GM12878 (cell line): Measurements from ENCODE around the gene EVC. TPM values are rescaled to one million over a fixed set of nuclear protein-coding genes. Genes with fewer than 3 reads are reported as not detected.

Source experiments
- ATAC-seq: fragments of 200-7000 bp; cut with Tn5 transposase; 3 replicates; pipeline ENCODE4 v1.9.1; 2020; ENCODE audit warnings: mild to moderate bottlenecking, moderate library complexity
- BruUV-seq: library from RNA; stranded (reverse); fragments of 400-500 nt; replicated peaks from 2 replicates; lab custom pipeline; 2021; lab: Mats Ljungman, UMichigan
- CTCF ChIA-PET: fragments of 300-600 bp; sonication (Branson Sonifier 250); formaldehyde crosslinking; extraction: SDS; loops from one replicate; lab custom pipeline; 2021; ENCODE audit warnings: inconsistent platforms; lab: Yijun Ruan, JAX
- POLR2A ChIA-PET: fragments of 350-600 bp; formaldehyde crosslinking; extraction: SDS; loops from one replicate; lab custom pipeline; 2021; ENCODE audit warnings: inconsistent platforms; lab: Charles Lee
- RAD21 ChIA-PET: fragments of 300-600 bp; sonication (Branson Sonifier 250); formaldehyde crosslinking; loops from one replicate; lab custom pipeline; 2023; ENCODE audit warnings: antibody characterized with exemption; ENCODE audit not compliant: unreplicated experiment; lab: Charles Lee
- SMC1A ChIA-PET: fragments of 300-600 bp; sonication (Branson Sonifier 250); formaldehyde crosslinking; loops from one replicate; lab custom pipeline; 2023; ENCODE audit not compliant: unreplicated experiment, uncharacterized antibody; lab: Charles Lee
- DNase-seq: peaks from one replicate; pipeline ENCODE4 v3.0.0-alpha.2; 2011; ENCODE audit warnings: low read depth, low spot score
- FAIRE-seq: peaks from 3 replicates; lab custom pipeline; 2011; peaks lifted over from hg19 to GRCh38; lab: Jason Lieb, UNC
- H2AFZ ChIP-seq: 2 replicates; pipeline ENCODE4 v1.6.0; 2011; ENCODE audit warnings: low read depth, low read length, control low read depth; ENCODE audit not compliant: control insufficient read depth
- H3K27ac ChIP-seq: 2 replicates; pipeline ENCODE4 v1.5.1; 2011; ENCODE audit warnings: control low read depth; ENCODE audit not compliant: control insufficient read depth, insufficient read depth
- H3K27me3 ChIP-seq, 2 experiments: replicated peaks in 1 of 2; 2 replicates each; pipeline versions ENCODE4 v1.6.0 to v1.6.1; 2011; ENCODE audit warnings: low read length in 1 of 2; ENCODE audit not compliant: control insufficient read depth in 2 of 2, insufficient read depth in 2 of 2
- H3K36me3 ChIP-seq, 2 experiments: 2 replicates each; pipeline ENCODE4 v1.5.1; 2011; ENCODE audit warnings: low read length in 1 of 2; ENCODE audit not compliant: control insufficient read depth in 2 of 2, insufficient read depth in 2 of 2
- H3K4me1 ChIP-seq: 2 replicates; pipeline ENCODE4 v1.6.1; 2011; ENCODE audit warnings: mild to moderate bottlenecking, low read length, moderate library complexity, mixed read lengths; ENCODE audit not compliant: control insufficient read depth, insufficient read depth
- H3K4me2 ChIP-seq: 2 replicates; pipeline ENCODE4 v1.6.0; 2011; ENCODE audit warnings: control low read depth; ENCODE audit not compliant: control insufficient read depth, insufficient read depth
- H3K4me3 ChIP-seq: fragments of 200-600 bp; sonication (generic); 2 replicates; pipeline ENCODE4 v1.5.1; 2016
- H3K79me2 ChIP-seq: 2 replicates; pipeline ENCODE4 v1.6.0; 2011; ENCODE audit warnings: low read length; ENCODE audit not compliant: control insufficient read depth, insufficient read depth
- H3K9ac ChIP-seq: 2 replicates; pipeline ENCODE4 v1.8.0; 2011; ENCODE audit warnings: low read length, control low read depth, mixed read lengths; ENCODE audit not compliant: control insufficient read depth, insufficient read depth
- H3K9me3 ChIP-seq: replicated peaks from 3 replicates; pipeline ENCODE4 v1.5.1; 2011; ENCODE audit warnings: mild to moderate bottlenecking, low read length; ENCODE audit not compliant: control insufficient read depth, insufficient read depth
- H4K20me1 ChIP-seq: 2 replicates; pipeline ENCODE4 v1.6.0; 2011; ENCODE audit not compliant: control insufficient read depth, insufficient read depth
- BACH1 ChIP-seq: fragments of 450-650 bp; IDR thresholded peaks from 2 replicates; pipeline ENCODE4 v1.6.1; 2017; ENCODE audit warnings: mild to moderate bottlenecking, borderline replicate concordance
- BCL11A ChIP-seq: IDR thresholded peaks from 2 replicates; pipeline ENCODE4 v1.6.1; 2011; ENCODE audit warnings: low read depth, low read length
- BMI1 ChIP-seq: fragments of 450-650 bp; IDR thresholded peaks from 2 replicates; pipeline ENCODE4 v1.6.1; 2016; ENCODE audit warnings: mild to moderate bottlenecking, moderate library complexity, borderline replicate concordance
- CBX3 ChIP-seq: fragments of 200-600 bp; sonication (generic); IDR thresholded peaks from 2 replicates; pipeline ENCODE4 v1.6.1; 2016; ENCODE audit warnings: low read depth, borderline replicate concordance
- EGR1 ChIP-seq, 2 experiments: IDR thresholded peaks; 1 replicate in 1 of 2; 2 replicates in 1 of 2; pipeline ENCODE4 v1.6.1; 2011 to 2012; ENCODE audit warnings: low read depth in 2 of 2, low read length in 2 of 2, borderline replicate concordance in 1 of 2, mild to moderate bottlenecking in 1 of 2, moderate library complexity in 1 of 2
- PAX5 ChIP-seq: IDR thresholded peaks from 2 replicates; pipeline ENCODE4 v1.6.1; 2011; ENCODE audit warnings: low read depth, low read length, borderline replicate concordance
- STAT3 ChIP-seq: IDR thresholded peaks from 2 replicates; pipeline ENCODE4 v1.6.1; 2011; ENCODE audit warnings: low read depth, low read length, improper control_type of control experiment
- WGBS: methylation state at CpG from one replicate; pipeline ENCODE4 v1.1.6; 2016; ENCODE audit warnings: low lambda C conversion rate; ENCODE audit not compliant: insufficient replicate concordance, insufficient coverage; ENCODE audit errors: missing lambda C conversion rate; 5-methylcytosine and 5-hydroxymethylcytosine counted together
- in situ Hi-C: fragments of 300-500 bp; cut with MboI; formaldehyde crosslinking; loops from 9 replicates; pipeline ENCODE4 v1.14.3; 2018; ENCODE audit warnings: mixed read lengths
- intact Hi-C: fragments of 100-400 bp; cut with micrococcal nuclease; formaldehyde crosslinking; loops from one replicate; pipeline ENCODE4 v1.14.2; 2022; ENCODE audit not compliant: unreplicated experiment
- polyA plus RNA-seq, 11 experiments: library from polyadenylated mRNA; depleted of rRNA in 4 of 11; unstranded in 6 of 11; stranded (reverse) in 5 of 11; fragments of >200 nt; fragmentation: Nextera tagmentation in 4 of 11; fragmentation: Illumina TruSeq in 1 of 11; extraction: Ambion mirVana in 4 of 11; extraction: Trizol in 1 of 11; gene quantifications; 1 replicate in 1 of 11; 2 replicates in 10 of 11; pipeline versions ENCODE4 v1.2.1 to v1.2.3, GENCODE V29; 2011 to 2016; ENCODE audit warnings: inconsistent platforms in 2 of 11, missing spikeins in 2 of 11, low read depth in 1 of 11
- total RNA-seq, 4 experiments: library from RNA; depleted of rRNA in 3 of 4; stranded (reverse); fragments of >200 nt in 3 of 4; fragmentation: Illumina TruSeq in 1 of 4; extraction: Trizol in 1 of 4; gene quantifications; 2 replicates each; pipeline versions ENCODE4 v1.2.1 to v1.2.3, GENCODE V29; 2013 to 2021
- TF ChIP-seq, protein P1 (sequence below): fragments of 450-650 bp; IDR thresholded peaks from 2 replicates; pipeline ENCODE4 v1.6.1; 2017; ENCODE audit warnings: low read depth, mild to moderate bottlenecking, moderate library complexity
- TF ChIP-seq, protein P2 (sequence below): fragments of 450-650 bp; IDR thresholded peaks from 2 replicates; pipeline ENCODE4 v1.6.1; 2016; ENCODE audit warnings: mild to moderate bottlenecking

Gene EVC
- total and polyA plus RNA-seq, 10 of the 15 experiments (the other 5 are each of a cell fraction or from before 2014, with no cell fraction given), result 0.87 to 55.9 (median 15.6) TPM

DNA sequence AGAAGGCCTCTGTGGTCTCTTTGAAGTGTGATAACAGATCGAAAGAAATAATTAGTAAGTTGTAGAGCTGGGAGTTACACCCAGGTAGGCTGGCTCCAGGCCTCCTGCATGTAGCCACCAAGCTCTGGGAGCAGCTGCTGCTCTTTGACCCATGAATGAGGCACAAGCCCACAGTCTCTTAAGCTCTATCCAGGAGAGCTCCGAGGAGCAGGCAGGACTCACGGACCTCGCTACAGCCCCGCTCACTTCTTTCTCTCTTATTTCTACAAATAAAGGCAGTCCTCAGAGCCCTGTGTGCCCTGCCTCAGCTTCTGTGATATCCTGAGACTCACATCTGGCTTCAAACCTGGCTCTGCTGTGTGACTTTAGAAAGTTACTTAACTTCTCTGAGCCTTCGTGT lies 86.9 kb downstream of the EVC start:
- Histone ChIP-seq H4K20me1 (no peaks in the 10 kb centered on the region), H3K9me3 (no peaks in the 10 kb centered on the region), H3K4me1 (no peaks in the 10 kb centered on the region), H3K79me2 (no peaks in the 10 kb centered on the region), H3K4me3 (no peak overlapping the region), H3K27me3 (no peaks in the 10 kb centered on the region), H3K36me3 (peaks cover 0 to 2% of the 10 kb centered on the region in 2 experiments; a peak in 3 of 4 replicates), H3K4me2 (no peak overlapping the region), H3K9ac (no peak overlapping the region), H2AFZ (no peak overlapping the region), H3K27ac (no peak overlapping the region)
- RAD21 ChIA-PET, result no interaction called here
- CTCF ChIA-PET, result no interaction called here
- SMC1A ChIA-PET, result no interaction called here
- intact Hi-C loops, result no loop called here
- 50% methylated on average over 6 of the region's 6 CpGs for WGBS
- POLR2A ChIA-PET, result no interaction called here
- no peak for ATAC-seq
- no peak for DNase-seq
- FAIRE-seq, result no peak
- BruUV-seq, result no TSS peak
- in situ Hi-C loops, result loop anchor here (10.0 kb wide), 1 partner anchor 403 kb away; no protein-coding TSS in a partner anchor
- TF ChIP-seq, protein P1, sequence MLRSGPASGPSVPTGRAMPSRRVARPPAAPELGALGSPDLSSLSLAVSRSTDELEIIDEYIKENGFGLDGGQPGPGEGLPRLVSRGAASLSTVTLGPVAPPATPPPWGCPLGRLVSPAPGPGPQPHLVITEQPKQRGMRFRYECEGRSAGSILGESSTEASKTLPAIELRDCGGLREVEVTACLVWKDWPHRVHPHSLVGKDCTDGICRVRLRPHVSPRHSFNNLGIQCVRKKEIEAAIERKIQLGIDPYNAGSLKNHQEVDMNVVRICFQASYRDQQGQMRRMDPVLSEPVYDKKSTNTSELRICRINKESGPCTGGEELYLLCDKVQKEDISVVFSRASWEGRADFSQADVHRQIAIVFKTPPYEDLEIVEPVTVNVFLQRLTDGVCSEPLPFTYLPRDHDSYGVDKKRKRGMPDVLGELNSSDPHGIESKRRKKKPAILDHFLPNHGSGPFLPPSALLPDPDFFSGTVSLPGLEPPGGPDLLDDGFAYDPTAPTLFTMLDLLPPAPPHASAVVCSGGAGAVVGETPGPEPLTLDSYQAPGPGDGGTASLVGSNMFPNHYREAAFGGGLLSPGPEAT, result no peak
- TF ChIP-seq STAT3 (no peak), EGR1 (IDR thresholded peaks at IDR 0.05; ENCODE audit: borderline replicate concordance in 1 of 2, low read depth in 2 of 2, low read length in 2 of 2) (no peak), BMI1 (no peak), BACH1 (no peak), CBX3 (no peak), BCL11A (no peak), PAX5 (no peak)
- TF ChIP-seq, protein P2, sequence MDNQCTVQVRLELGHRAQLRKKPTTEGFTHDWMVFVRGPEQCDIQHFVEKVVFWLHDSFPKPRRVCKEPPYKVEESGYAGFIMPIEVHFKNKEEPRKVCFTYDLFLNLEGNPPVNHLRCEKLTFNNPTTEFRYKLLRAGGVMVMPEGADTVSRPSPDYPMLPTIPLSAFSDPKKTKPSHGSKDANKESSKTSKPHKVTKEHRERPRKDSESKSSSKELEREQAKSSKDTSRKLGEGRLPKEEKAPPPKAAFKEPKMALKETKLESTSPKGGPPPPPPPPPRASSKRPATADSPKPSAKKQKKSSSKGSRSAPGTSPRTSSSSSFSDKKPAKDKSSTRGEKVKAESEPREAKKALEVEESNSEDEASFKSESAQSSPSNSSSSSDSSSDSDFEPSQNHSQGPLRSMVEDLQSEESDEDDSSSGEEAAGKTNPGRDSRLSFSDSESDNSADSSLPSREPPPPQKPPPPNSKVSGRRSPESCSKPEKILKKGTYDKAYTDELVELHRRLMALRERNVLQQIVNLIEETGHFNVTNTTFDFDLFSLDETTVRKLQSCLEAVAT, result no peak
- TF ChIP-seq, all 136 proteins: peak for 0
